ENCODE measurements around the gene PNPLA7. TPM values are rescaled to one million over a fixed set of nuclear protein-coding genes. Genes with fewer than 3 reads are reported as not detected.

The PNPLA7 gene
- total and polyA plus RNA-seq, 2 of the 13 experiments (the other 11 are each of a cell fraction or from before 2014, with no cell fraction given) = 0.42 to 1.5 TPM

- no peaks in the 10 kb centered on the region for H3K9me3 ChIP-seq (ENCODE audit: low read length)
- ChIA-PET CTCF (ENCODE audit: low intra/inter-chr PET ratio, low total read pairs) (no interaction called here), POLR2A (no interaction called here)
- no peak overlapping the region for H3K9ac ChIP-seq (ENCODE audit: insufficient read depth, low read depth, low read length)
- peaks cover 2 to 16% of the 10 kb centered on the region in 2 experiments; a peak in 3 of 5 replicates for H3K27me3 ChIP-seq (ENCODE audit: control insufficient read depth in 1 of 2, insufficient read depth in 2 of 2, low read length in 2 of 2)
- no peak for DNase-seq (ENCODE audit: low spot score)
- FAIRE-seq = no peak
- H3K79me2 ChIP-seq (ENCODE audit: insufficient read depth, low read length) = no peaks in the 10 kb centered on the region
- no peak overlapping the region for H2AFZ ChIP-seq (ENCODE audit: low read length)
- in situ Hi-C loops (cut with HindIII; ENCODE audit: extremely low pct_ligation_motif_present, low pct_unique_long_range_greater_than_20kb) = no loop called here
- BruUV-seq (replicated peaks) = no TSS peak
- peaks cover 8% of the 10 kb centered on the region for H3K4me1 ChIP-seq (ENCODE audit: insufficient read depth, low read length)
- H3K36me3 ChIP-seq (replicated peaks in 1 of 2; ENCODE audit: control insufficient read depth in 1 of 2, insufficient read depth in 2 of 2, low read length in 2 of 2) = no peaks in the 10 kb centered on the region
- WGBS (ENCODE audit: low lambda C conversion rate) = 77% methylated on average over 46 of the region's 46 CpGs
- H3K4me3 ChIP-seq (replicated peaks in 1 of 3; ENCODE audit: insufficient read depth in 1 of 3, low read depth in 2 of 3, low read length in 3 of 3) = no peak overlapping the region
- no peak overlapping the region for H3K4me2 ChIP-seq (ENCODE audit: low read depth, low read length)
- H4K20me1 ChIP-seq (ENCODE audit: insufficient read depth, low read length) = no peaks in the 10 kb centered on the region
- no peak overlapping the region for H3K27ac ChIP-seq (ENCODE audit: extremely low read length, insufficient read depth, low read length)
- no peak for ATAC-seq
- intact Hi-C loops (cut with micrococcal nuclease; ENCODE audit: unreplicated experiment) = no loop called here
- TF ChIP-seq ZBTB33 (CRISPR knock-in tag; IDR thresholded peaks at IDR 0.05) (no peak), POLR2A (IDR thresholded peaks at IDR 0.05; ENCODE audit: insufficient read depth in 1 of 2, low read depth in 2 of 2, low read length in 2 of 2) (no peak), ZXDC (CRISPR knock-in tag; IDR thresholded peaks at IDR 0.05) (no peak), DR1 (CRISPR knock-in tag; IDR thresholded peaks at IDR 0.05) (no peak), ATF3 (CRISPR knock-in tag; IDR thresholded peaks at IDR 0.05) (no peak), ZNF512 (CRISPR knock-in tag; IDR thresholded peaks at IDR 0.05) (no peak), KMT2B (CRISPR knock-in tag; IDR thresholded peaks at IDR 0.05) (no peak), ZSCAN5A (CRISPR knock-in tag; IDR thresholded peaks at IDR 0.05; ENCODE audit: borderline replicate concordance) (no peak), ZNF879 (CRISPR knock-in tag; IDR thresholded peaks at IDR 0.05) (no peak), DBP (CRISPR knock-in tag; IDR thresholded peaks at IDR 0.05; ENCODE audit: not compliant biosample characterization) (no peak), BATF2 (CRISPR knock-in tag; IDR thresholded peaks at IDR 0.05) (no peak), GTF2F1 (IDR thresholded peaks at IDR 0.05; ENCODE audit: low read length) (no peak)
Observed at GRCh38 chr9:137494550-137495351, 55.5 kb downstream of the PNPLA7 start.

Data from HepG2 (cell line).